Heart right ventricle (tissue), 16 donors: ENCODE data around the gene HPCAL1. TPM values are rescaled to one million over a fixed set of nuclear protein-coding genes. Genes with fewer than 3 reads are reported as not detected.

Experiments used
- ATAC-seq, 8 donors: fragments of 200-7000 bp; cut with Tn5 transposase; one replicate each; pipeline ENCODE4 v1.9.1; 2020; ENCODE audit warnings: mild to moderate bottlenecking in 8 of 8, moderate library complexity in 8 of 8, moderate number of reproducible peaks in 1 of 8
- DNase-seq, 2 donors: peaks; one replicate each; pipeline ENCODE4 v3.0.0-alpha.2; 2020
- H3K27ac ChIP-seq, 10 donors: fragments of 200-600 bp; sonication (generic) in 2 of 10; one replicate each; pipeline versions ENCODE4 v1.5.0 to v1.8.0; 2020 to 2022; ENCODE audit warnings: mild to moderate bottlenecking in 3 of 10
- H3K27me3 ChIP-seq, 7 donors: fragments of 200-600 bp; one replicate each; pipeline ENCODE4 v1.8.0; 2021 to 2022; ENCODE audit warnings: mild to moderate bottlenecking in 2 of 7
- H3K36me3 ChIP-seq, 9 donors: fragments of 200-600 bp; sonication (generic) in 1 of 9; one replicate each; pipeline versions ENCODE4 v1.5.0 to v1.8.0; 2020 to 2022; ENCODE audit warnings: mild to moderate bottlenecking in 2 of 9
- H3K4me1 ChIP-seq, 9 donors: fragments of 200-600 bp; sonication (generic) in 1 of 9; one replicate each; pipeline versions ENCODE4 v1.5.0 to v1.8.0; 2020 to 2022; ENCODE audit warnings: mild to moderate bottlenecking in 4 of 9
- H3K4me3 ChIP-seq, 10 donors: fragments of 200-600 bp; sonication (generic) in 2 of 10; one replicate each; pipeline versions ENCODE4 v1.5.0 to v1.8.0; 2020 to 2022; ENCODE audit warnings: mild to moderate bottlenecking in 7 of 10, moderate library complexity in 2 of 10
- H3K9me3 ChIP-seq, 11 donors: fragments of 200-600 bp in 10 of 11; sonication (generic) in 2 of 11; one replicate each; pipeline versions ENCODE4 v1.5.0 to v1.8.0; 2013 to 2022; ENCODE audit warnings: mild to moderate bottlenecking in 2 of 11, control low read depth in 1 of 11, moderate library complexity in 1 of 11
- WGBS, 2 donors: extraction: QIAGEN DNeasy Blood & Tissue Kit; methylation state at CpG; one replicate each; pipeline ENCODE4 v1.1.7; 2013; ENCODE audit warnings: inconsistent platforms in 1 of 2; 5-methylcytosine and 5-hydroxymethylcytosine counted together
- intact Hi-C, 10 donors: fragments of 100-400 bp; cut with DNase I; formaldehyde crosslinking; loops; one replicate each; pipeline versions ENCODE4 v1.11.1 to v1.14.2; 2022
- polyA plus RNA-seq, 2 donors: library from polyadenylated mRNA; stranded (reverse); fragments of 200-250 nt; gene quantifications; one replicate each; pipeline ENCODE4 v1.2.3, GENCODE V29; 2013
- total RNA-seq, 10 donors: library from RNA; stranded (reverse); fragmentation: NEBNext Ultra II Directional in 3 of 10; extraction: Animal tissue kit (Norgen Biotek cat#: 25700) in 3 of 10; gene quantifications; one replicate each; pipeline versions ENCODE4 v1.2.1 to v1.2.4, GENCODE V29; 2021 to 2023
- TF ChIP-seq, protein P1 (sequence below), 9 donors: fragments of 200-600 bp; sonication (generic) in 2 of 9; IDR thresholded peaks; one replicate each; pipeline versions ENCODE4 v1.5.0 to v1.8.0; 2021 to 2022; ENCODE audit warnings: antibody characterized with exemption in 9 of 9, mild to moderate bottlenecking in 5 of 9, moderate library complexity in 1 of 9
- donor health status: Arrhythmogenic right ventricular cardiomyopathy.
- donor health status: ischemic (EF 13 %, LVEDD 7.1; RV severe dilation, severe dysfunction).
- donor health status: healthy with polysubstance abuse.
- donor health status: DM: no; HTN: yes; CAD: no.
- donor health status: DM: no; HTN: no; CAD: no.
- donor health status: ischemic (EF 25% LVEDD 6.9; RV normal size, moderate dysfunction).
- donor health status: ischemic (EF 25% LVEDD 5.7; RV mildly dilated, moderate dysfunction).
- donor health status: healthy.
- donor health status: DM: yes; HTN: yes; CAD: no.
- donor health status: Ischemic cardiomyopathy.
- donor health status: ischemic (EF 35%, LVEDD 5.7; RV mildly dilated, moderate dysfunction).
- donor health status: nonischemic (EF 11% LVEDD 7.7; RV severe dilation, severe dysfunction).
- donor health status: DM: yes; HTN: yes; CAD: no.
- donor health status: PGD.
- donor health status: ischemic (EF 29% LVEDD 5.4; RV normal size, mild dysfunction).
- donor health status: nonischemic (EF 23%, LVEDD 6.1; RV moderate dilation, normal function).

The HPCAL1 gene
- total and polyA plus RNA-seq, 12 donors, result 15.8 to 49.2 (median 27.5) TPM

GRCh38 chr2:10340593-10340975, 37.9 kb downstream of the HPCAL1 start:
- H3K4me3 ChIP-seq, result no peak overlapping the region
- 87 to 91% methylated on average over 7 of the region's 7 CpGs for WGBS, 2 donors
- TF ChIP-seq, protein P1, sequence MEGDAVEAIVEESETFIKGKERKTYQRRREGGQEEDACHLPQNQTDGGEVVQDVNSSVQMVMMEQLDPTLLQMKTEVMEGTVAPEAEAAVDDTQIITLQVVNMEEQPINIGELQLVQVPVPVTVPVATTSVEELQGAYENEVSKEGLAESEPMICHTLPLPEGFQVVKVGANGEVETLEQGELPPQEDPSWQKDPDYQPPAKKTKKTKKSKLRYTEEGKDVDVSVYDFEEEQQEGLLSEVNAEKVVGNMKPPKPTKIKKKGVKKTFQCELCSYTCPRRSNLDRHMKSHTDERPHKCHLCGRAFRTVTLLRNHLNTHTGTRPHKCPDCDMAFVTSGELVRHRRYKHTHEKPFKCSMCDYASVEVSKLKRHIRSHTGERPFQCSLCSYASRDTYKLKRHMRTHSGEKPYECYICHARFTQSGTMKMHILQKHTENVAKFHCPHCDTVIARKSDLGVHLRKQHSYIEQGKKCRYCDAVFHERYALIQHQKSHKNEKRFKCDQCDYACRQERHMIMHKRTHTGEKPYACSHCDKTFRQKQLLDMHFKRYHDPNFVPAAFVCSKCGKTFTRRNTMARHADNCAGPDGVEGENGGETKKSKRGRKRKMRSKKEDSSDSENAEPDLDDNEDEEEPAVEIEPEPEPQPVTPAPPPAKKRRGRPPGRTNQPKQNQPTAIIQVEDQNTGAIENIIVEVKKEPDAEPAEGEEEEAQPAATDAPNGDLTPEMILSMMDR (IDR thresholded peaks at IDR 0.05), result no peak
- ATAC-seq, result no peak
- no peaks in the 10 kb centered on the region for H3K27me3 ChIP-seq
- DNase-seq, result no peak
- intact Hi-C loops, result no loop called here
- H3K27ac ChIP-seq, result no peak overlapping the region
- peaks cover 0 to 3% (median 0%) of the 10 kb centered on the region in 11 donors for H3K9me3 ChIP-seq
- peaks cover 0 to 33% (median 9%) of the 10 kb centered on the region in 9 donors for H3K4me1 ChIP-seq
- no peaks in the 10 kb centered on the region for H3K36me3 ChIP-seq

GRCh38 chr2:10341193-10341592, 38.5 kb downstream of the HPCAL1 start:
- no peak overlapping the region for H3K4me3 ChIP-seq
- H3K9me3 ChIP-seq, result no peaks in the 10 kb centered on the region
- H3K4me1 ChIP-seq, result peaks cover 0 to 39% (median 15%) of the 10 kb centered on the region in 9 donors
- WGBS, 2 donors, result 87 to 95% methylated on average over 8 of the region's 8 CpGs
- DNase-seq, result no peak
- H3K27ac ChIP-seq, result no peak overlapping the region
- intact Hi-C loops, result no loop called here
- no peaks in the 10 kb centered on the region for H3K36me3 ChIP-seq
- no peaks in the 10 kb centered on the region for H3K27me3 ChIP-seq
- TF ChIP-seq, protein P1 (IDR thresholded peaks at IDR 0.05), result no peak
- ATAC-seq, result no peak

GRCh38 chr2:10342245-10342951, 39.7 kb downstream of the HPCAL1 start:
- no peaks in the 10 kb centered on the region for H3K36me3 ChIP-seq
- no peaks in the 10 kb centered on the region for H3K27me3 ChIP-seq
- no peak for DNase-seq
- 79 to 85% methylated on average over 18 of the region's 18 CpGs for WGBS, 2 donors
- H3K4me1 ChIP-seq, result peaks cover 0 to 50% (median 24%) of the 10 kb centered on the region in 9 donors
- TF ChIP-seq, protein P1 (IDR thresholded peaks at IDR 0.05), result no peak
- no peak overlapping the region for H3K27ac ChIP-seq
- H3K4me3 ChIP-seq, result no peak overlapping the region
- no peaks in the 10 kb centered on the region for H3K9me3 ChIP-seq
- intact Hi-C loops, result no loop called here
- peak in 2 of 8 donors; percentile 36 to 63 for ATAC-seq

DNA sequence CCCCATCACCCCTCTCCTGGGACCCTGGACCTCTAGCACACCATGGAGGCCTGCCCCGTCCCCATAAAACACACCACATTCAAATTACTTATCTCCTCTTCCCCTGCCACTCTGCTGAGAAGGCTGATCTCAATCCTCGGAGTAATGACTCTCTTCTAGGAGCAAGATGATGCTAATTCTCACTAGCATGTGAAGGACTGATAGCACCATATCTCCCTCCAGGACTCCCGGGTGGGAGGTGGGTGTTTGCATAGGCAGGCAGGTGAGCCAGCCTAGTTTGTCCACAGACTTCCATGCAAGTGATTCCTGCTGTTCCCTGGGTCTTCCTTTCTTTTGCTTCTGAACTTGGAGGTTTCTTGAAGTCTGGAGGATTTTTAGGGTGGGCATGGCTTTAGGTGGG, 40.5 kb downstream of the HPCAL1 start:
- TF ChIP-seq, protein P1 (IDR thresholded peaks at IDR 0.05), result no peak
- Histone ChIP-seq H3K4me3 (no peak overlapping the region), H3K36me3 (no peaks in the 10 kb centered on the region), H3K27me3 (no peaks in the 10 kb centered on the region), H3K27ac (no peak overlapping the region), H3K4me1 (peaks cover 0 to 57% (median 30%) of the 10 kb centered on the region in 9 donors), H3K9me3 (no peaks in the 10 kb centered on the region)
- 95 to 97% methylated on average over 3 of the region's 3 CpGs for WGBS, 2 donors
- intact Hi-C loops, result no loop called here
- no peak for ATAC-seq
- DNase-seq, result no peak
